SK-N-SH (cell line): ENCODE results near the gene TJP2. TPM values are rescaled to one million over a fixed set of nuclear protein-coding genes. Genes with fewer than 3 reads are reported as not detected.

ENCODE experiments used
- CTCF ChIA-PET: fragments of 300-600, 350-600 bp; formaldehyde crosslinking; extraction: SDS; loops from one replicate; lab custom pipeline; 2021; lab: Yijun Ruan, JAX
- POLR2A ChIA-PET: fragments of 350-600 bp; sonication (Branson Sonifier 250); formaldehyde crosslinking; extraction: SDS; loops from one replicate; lab custom pipeline; 2020; ENCODE audit warnings: antibody characterized with exemption, inconsistent platforms; lab: Yijun Ruan, JAX
- DNase-seq: peaks from one replicate; pipeline ENCODE4 v3.0.0; 2012
- H2AFZ ChIP-seq: fragments of 200-600 bp; sonication (generic); 2 replicates; pipeline ENCODE4 v1.8.1; 2016; ENCODE audit warnings: antibody characterized with exemption, mild to moderate bottlenecking, low read depth
- H3F3A ChIP-seq: fragments of 200-600 bp; sonication (generic); replicated peaks from 2 replicates; pipeline ENCODE3; 2016; ENCODE audit warnings: antibody characterized with exemption, mild to moderate bottlenecking; ENCODE audit not compliant: insufficient read depth
- H3K27ac ChIP-seq, 2 experiments: fragments of 200-500 bp in 1 of 2; fragments of 200-600 bp in 1 of 2; sonication (Bioruptor generic) in 1 of 2; sonication (generic), shearing (Covaris generic) in 1 of 2; 2 replicates each; pipeline versions ENCODE4 v1.5.1 to v1.6.1; 2014 to 2016; ENCODE audit warnings: low read depth in 2 of 2, inconsistent platforms in 1 of 2, low read length in 1 of 2, mild to moderate bottlenecking in 1 of 2, mixed read lengths in 1 of 2
- H3K27me3 ChIP-seq: fragments of 200-600 bp; sonication (generic), shearing (Covaris generic); 2 replicates; pipeline ENCODE4 v1.6.1; 2016; ENCODE audit warnings: mixed run types; ENCODE audit not compliant: insufficient read depth
- H3K36me3 ChIP-seq, 2 experiments: fragments of 200-500 bp in 1 of 2; fragments of 200-600 bp in 1 of 2; sonication (Bioruptor generic) in 1 of 2; sonication (generic) in 1 of 2; replicated peaks in 1 of 2; 2 replicates each; pipeline versions ENCODE3 to v1.5.1; 2014 to 2016; ENCODE audit warnings: low read length in 1 of 2, mild to moderate bottlenecking in 1 of 2; ENCODE audit not compliant: insufficient read depth in 2 of 2, control insufficient read depth in 1 of 2
- H3K4me1 ChIP-seq, 2 experiments: fragments of 200-500 bp in 1 of 2; fragments of 200-600 bp in 1 of 2; sonication (Bioruptor generic) in 1 of 2; sonication (generic), shearing (Covaris generic) in 1 of 2; 2 replicates each; pipeline versions ENCODE4 v1.5.1 to v1.6.1; 2014 to 2016; ENCODE audit warnings: low read depth in 1 of 2, low read length in 1 of 2, mixed run types in 1 of 2; ENCODE audit not compliant: insufficient read depth in 2 of 2, control insufficient read depth in 1 of 2
- H3K4me2 ChIP-seq: fragments of 200-600 bp; sonication (generic), shearing (Covaris generic); 2 replicates; pipeline ENCODE4 v1.6.1; 2017; ENCODE audit warnings: mixed run types
- H3K4me3 ChIP-seq, 2 experiments: fragments of 200-500 bp in 1 of 2; fragments of 200-600 bp in 1 of 2; sonication (Bioruptor generic) in 1 of 2; sonication (generic), shearing (Covaris generic) in 1 of 2; 2 replicates each; pipeline versions ENCODE4 v1.5.1 to v1.8.1; 2014 to 2016; ENCODE audit warnings: low read depth in 2 of 2, inconsistent platforms in 1 of 2, low read length in 1 of 2, mild to moderate bottlenecking in 1 of 2, mixed read lengths in 1 of 2, moderate library complexity in 1 of 2
- H3K79me2 ChIP-seq: fragments of 200-600 bp; sonication (generic); 2 replicates; pipeline ENCODE4 v1.8.1; 2017; ENCODE audit warnings: mild to moderate bottlenecking; ENCODE audit not compliant: insufficient read depth
- H3K9ac ChIP-seq: fragments of 200-600 bp; sonication (generic); 2 replicates; pipeline ENCODE4 v1.6.1; 2017; ENCODE audit warnings: mixed run types
- H3K9me2 ChIP-seq: fragments of 200-600 bp; sonication (generic); 2 replicates; pipeline ENCODE4 v1.6.1; 2017; ENCODE audit warnings: mixed run types
- H3K9me3 ChIP-seq: fragments of 200-600 bp; sonication (generic); 2 replicates; pipeline ENCODE4 v1.6.1; 2017; ENCODE audit warnings: mixed run types, mild to moderate bottlenecking, moderate library complexity
- H4K20me1 ChIP-seq: fragments of 200-600 bp; sonication (generic); 2 replicates; pipeline ENCODE4 v1.6.1; 2017; ENCODE audit warnings: mild to moderate bottlenecking, mixed run types; ENCODE audit not compliant: insufficient read depth
- CHD2 ChIP-seq: fragments of 150-350 bp; IDR thresholded peaks from 2 replicates; pipeline ENCODE4 v1.6.1; 2018; ENCODE audit warnings: low read length; ENCODE audit not compliant: partially characterized antibody
- CTCF ChIP-seq: fragments of 200-600 bp; sonication (generic); IDR thresholded peaks from 2 replicates; pipeline ENCODE4 v1.6.1; 2017; ENCODE audit warnings: antibody characterized with exemption, mild to moderate bottlenecking, moderate library complexity
- EZH2phosphoT487 ChIP-seq: fragments of 200-600 bp; sonication (generic); IDR thresholded peaks from 2 replicates; pipeline ENCODE4 v1.6.1; 2017; ENCODE audit warnings: low read depth, mixed run types, mild to moderate bottlenecking, antibody characterized with exemption, moderate library complexity, borderline replicate concordance
- FOXJ3 ChIP-seq: sonication (generic); formaldehyde crosslinking; IDR thresholded peaks from 2 replicates; pipeline ENCODE4 v1.5.1; 2020; ENCODE audit warnings: mild to moderate bottlenecking, missing genetic modification reagents
- FOXM1 ChIP-seq: IDR thresholded peaks from 2 replicates; pipeline ENCODE4 v1.4.0; 2012; ENCODE audit warnings: low read depth, mild to moderate bottlenecking
- GABPA ChIP-seq: IDR thresholded peaks from 2 replicates; pipeline ENCODE4 v1.4.0; 2012; ENCODE audit warnings: low read depth, mild to moderate bottlenecking
- JUND ChIP-seq: IDR thresholded peaks from 2 replicates; pipeline ENCODE4 v1.4.0; 2012
- MEF2A ChIP-seq: IDR thresholded peaks from 2 replicates; pipeline ENCODE4 v1.4.0; 2012; ENCODE audit warnings: low read depth, borderline replicate concordance
- MXI1 ChIP-seq: IDR thresholded peaks from 2 replicates; pipeline ENCODE4 v1.6.1; 2012; ENCODE audit warnings: mild to moderate bottlenecking, low read depth, low read length, improper control_type of control experiment
- NFIC ChIP-seq: IDR thresholded peaks from 2 replicates; pipeline ENCODE4 v1.4.0; 2012; ENCODE audit warnings: borderline replicate concordance
- POLR2AphosphoS5 ChIP-seq: IDR thresholded peaks from 2 replicates; pipeline ENCODE4 v1.6.1; 2012; ENCODE audit warnings: low read depth, low read length
- RCOR1 ChIP-seq: fragments of 150-350 bp; IDR thresholded peaks from 2 replicates; pipeline ENCODE4 v1.6.1; 2017; ENCODE audit warnings: antibody characterized with exemption, low read length
- REST ChIP-seq: IDR thresholded peaks from 2 replicates; pipeline ENCODE4 v1.6.1; 2012; ENCODE audit warnings: mild to moderate bottlenecking, low read depth, low read length, moderate library complexity
- RFX5 ChIP-seq: IDR thresholded peaks from 2 replicates; pipeline ENCODE4 v1.6.1; 2012; ENCODE audit warnings: mild to moderate bottlenecking, improper control_type of control experiment, low read length
- RXRA ChIP-seq: IDR thresholded peaks from 2 replicates; pipeline ENCODE4 v1.4.0; 2012; ENCODE audit warnings: low read depth, mild to moderate bottlenecking, borderline replicate concordance
- YY1 ChIP-seq: IDR thresholded peaks from 2 replicates; pipeline ENCODE4 v1.4.0; 2012; ENCODE audit warnings: low read depth, mild to moderate bottlenecking
- WGBS: methylation state at CpG from one replicate; pipeline ENCODE4 v1.1.6; 2017; ENCODE audit warnings: low lambda C conversion rate; 5-methylcytosine and 5-hydroxymethylcytosine counted together
- polyA plus RNA-seq, 3 experiments: library from polyadenylated mRNA; depleted of rRNA; stranded (reverse); fragments of >200 nt; gene quantifications; 2 replicates each; pipeline ENCODE4 v1.2.3, GENCODE V29; 2012
- TF ChIP-seq, protein P1 (sequence below): IDR thresholded peaks from 2 replicates; pipeline ENCODE4 v1.4.0; 2012; ENCODE audit warnings: low read depth, borderline replicate concordance
- TF ChIP-seq, protein P2 (sequence below): fragments of 150-350 bp; IDR thresholded peaks from 2 replicates; pipeline ENCODE4 v1.6.1; 2017; ENCODE audit warnings: antibody characterized with exemption, low read length, low read depth, borderline replicate concordance
- TF ChIP-seq, protein P3 (sequence below): IDR thresholded peaks from 2 replicates; pipeline ENCODE4 v1.4.0; 2012; ENCODE audit warnings: low read depth

TJP2 gene
- polyA plus RNA-seq, 1 of the 3 experiments (the other 2 are of a cell fraction): 17.7 TPM

- H4K20me1 ChIP-seq: no peaks in the 10 kb centered on the region
- H3K27me3 ChIP-seq: no peaks in the 10 kb centered on the region; the same call in 1 of the 2 replicates
- 27% methylated on average over 5 of the region's 5 CpGs for WGBS
- no peak overlapping the region for H3K4me2 ChIP-seq
- TF ChIP-seq EZH2phosphoT487: no peak
- no peak for TF ChIP-seq FOXM1
- TF ChIP-seq GABPA: no peak
- no peak for TF ChIP-seq MEF2A
- TF ChIP-seq NFIC: no peak
- TF ChIP-seq RCOR1: no peak
- no peak for TF ChIP-seq POLR2AphosphoS5
- no peak for TF ChIP-seq YY1
- TF ChIP-seq, protein P1, sequence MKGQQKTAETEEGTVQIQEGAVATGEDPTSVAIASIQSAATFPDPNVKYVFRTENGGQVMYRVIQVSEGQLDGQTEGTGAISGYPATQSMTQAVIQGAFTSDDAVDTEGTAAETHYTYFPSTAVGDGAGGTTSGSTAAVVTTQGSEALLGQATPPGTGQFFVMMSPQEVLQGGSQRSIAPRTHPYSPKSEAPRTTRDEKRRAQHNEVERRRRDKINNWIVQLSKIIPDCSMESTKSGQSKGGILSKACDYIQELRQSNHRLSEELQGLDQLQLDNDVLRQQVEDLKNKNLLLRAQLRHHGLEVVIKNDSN: no peak
- TF ChIP-seq REST: no peak
- no peak for TF ChIP-seq FOXJ3 (CRISPR knock-in tag)
- TF ChIP-seq MXI1: no peak
- TF ChIP-seq RFX5: no peak
- no peak for TF ChIP-seq JUND
- TF ChIP-seq CHD2: no peak
- TF ChIP-seq RXRA: no peak
- TF ChIP-seq, protein P2, sequence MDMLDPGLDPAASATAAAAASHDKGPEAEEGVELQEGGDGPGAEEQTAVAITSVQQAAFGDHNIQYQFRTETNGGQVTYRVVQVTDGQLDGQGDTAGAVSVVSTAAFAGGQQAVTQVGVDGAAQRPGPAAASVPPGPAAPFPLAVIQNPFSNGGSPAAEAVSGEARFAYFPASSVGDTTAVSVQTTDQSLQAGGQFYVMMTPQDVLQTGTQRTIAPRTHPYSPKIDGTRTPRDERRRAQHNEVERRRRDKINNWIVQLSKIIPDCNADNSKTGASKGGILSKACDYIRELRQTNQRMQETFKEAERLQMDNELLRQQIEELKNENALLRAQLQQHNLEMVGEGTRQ: no peak
- TF ChIP-seq CTCF: no peak
- TF ChIP-seq, protein P3, sequence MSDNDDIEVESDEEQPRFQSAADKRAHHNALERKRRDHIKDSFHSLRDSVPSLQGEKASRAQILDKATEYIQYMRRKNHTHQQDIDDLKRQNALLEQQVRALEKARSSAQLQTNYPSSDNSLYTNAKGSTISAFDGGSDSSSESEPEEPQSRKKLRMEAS: no peak
- no peaks in the 10 kb centered on the region for H3K79me2 ChIP-seq
- DNase-seq: no peak
- H3K4me1 ChIP-seq: no peaks in the 10 kb centered on the region
- no peak overlapping the region for H3K27ac ChIP-seq
- H3F3A ChIP-seq: no peaks in the 10 kb centered on the region
- no peaks in the 10 kb centered on the region for H3K9me2 ChIP-seq
- H3K9me3 ChIP-seq: no peaks in the 10 kb centered on the region
- ChIA-PET POLR2A (no interaction called here), CTCF (no interaction called here)
- no peak overlapping the region for H2AFZ ChIP-seq
- no peak overlapping the region for H3K9ac ChIP-seq
- H3K4me3 ChIP-seq: no peak overlapping the region
- no peaks in the 10 kb centered on the region for H3K36me3 ChIP-seq
Observed at GRCh38 chr9:69279084-69279731, 105.1 kb downstream of the TJP2 start.
